ENCODE measurements around the gene ADAM15. TPM values are rescaled to one million over a fixed set of nuclear protein-coding genes. Genes with fewer than 3 reads are reported as not detected.

Gene ADAM15
- total RNA-seq, 4 donors from 2014 or later: 65.4 to 115 (median 100.0) TPM

DNA sequence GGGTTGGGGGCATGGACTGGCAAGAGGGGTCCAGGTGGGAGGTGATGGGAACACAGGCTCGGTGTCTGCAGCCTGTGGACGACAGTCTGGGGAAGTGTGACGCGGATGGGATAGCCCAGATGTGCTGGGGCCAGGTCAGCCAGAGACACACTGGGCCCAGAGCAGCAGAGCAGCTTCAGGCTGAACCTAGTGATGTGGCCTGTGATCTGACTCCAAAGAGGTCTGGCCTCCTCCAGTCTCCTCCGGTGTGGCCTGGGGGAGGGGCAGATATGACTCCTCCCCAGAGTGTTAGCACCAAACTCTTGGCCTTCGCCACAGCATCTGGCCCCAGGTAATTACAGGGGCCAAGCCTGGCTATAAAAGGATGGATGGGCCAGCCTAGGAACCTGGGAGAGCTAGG is 41.0 kb downstream of the ADAM15 start:
- Histone ChIP-seq H3K27me3 (no peaks in the 10 kb centered on the region), H3K27ac (peak overlapping the region in 1 of 4 donors; percentile 9), H3K36me3 (no peaks in the 10 kb centered on the region), H3K4me1 (peaks cover 0 to 33% (median 19%) of the 10 kb centered on the region in 3 donors), H3K9me3 (no peaks in the 10 kb centered on the region), H3K4me3 (no peak overlapping the region)
- WGBS, 2 donors (ENCODE audit: low coverage in 1 of 2): 79 to 91% methylated on average over 4 to 5 of the region's 6 CpGs
- no peak for ATAC-seq
- TF ChIP-seq EP300 (IDR thresholded peaks at IDR 0.05) (no peak), POLR2A (IDR thresholded peaks at IDR 0.05) (no peak), POLR2AphosphoS5 (IDR thresholded peaks at IDR 0.05) (no peak)
- TF ChIP-seq, protein P1, sequence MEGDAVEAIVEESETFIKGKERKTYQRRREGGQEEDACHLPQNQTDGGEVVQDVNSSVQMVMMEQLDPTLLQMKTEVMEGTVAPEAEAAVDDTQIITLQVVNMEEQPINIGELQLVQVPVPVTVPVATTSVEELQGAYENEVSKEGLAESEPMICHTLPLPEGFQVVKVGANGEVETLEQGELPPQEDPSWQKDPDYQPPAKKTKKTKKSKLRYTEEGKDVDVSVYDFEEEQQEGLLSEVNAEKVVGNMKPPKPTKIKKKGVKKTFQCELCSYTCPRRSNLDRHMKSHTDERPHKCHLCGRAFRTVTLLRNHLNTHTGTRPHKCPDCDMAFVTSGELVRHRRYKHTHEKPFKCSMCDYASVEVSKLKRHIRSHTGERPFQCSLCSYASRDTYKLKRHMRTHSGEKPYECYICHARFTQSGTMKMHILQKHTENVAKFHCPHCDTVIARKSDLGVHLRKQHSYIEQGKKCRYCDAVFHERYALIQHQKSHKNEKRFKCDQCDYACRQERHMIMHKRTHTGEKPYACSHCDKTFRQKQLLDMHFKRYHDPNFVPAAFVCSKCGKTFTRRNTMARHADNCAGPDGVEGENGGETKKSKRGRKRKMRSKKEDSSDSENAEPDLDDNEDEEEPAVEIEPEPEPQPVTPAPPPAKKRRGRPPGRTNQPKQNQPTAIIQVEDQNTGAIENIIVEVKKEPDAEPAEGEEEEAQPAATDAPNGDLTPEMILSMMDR (IDR thresholded peaks at IDR 0.05): no peak

DNA sequence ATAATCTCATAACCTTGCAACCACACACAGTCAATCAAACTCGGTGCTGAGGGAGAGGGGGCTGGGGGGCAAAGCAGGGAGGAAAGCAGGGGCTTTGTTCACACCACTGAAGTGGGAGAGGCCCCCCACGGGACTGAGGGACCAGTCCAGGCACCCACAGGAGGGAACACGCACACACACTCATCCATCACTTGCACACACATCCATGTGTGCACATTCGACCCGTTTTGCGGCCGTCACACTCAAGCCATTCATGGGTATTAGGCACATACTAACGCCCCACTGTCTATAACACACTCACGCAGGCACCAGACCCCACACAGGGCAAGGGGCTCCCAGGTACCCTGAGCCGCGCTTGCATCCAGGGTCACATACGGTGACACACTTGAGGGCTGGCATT is 41.5 kb downstream of the ADAM15 start:
- H3K27ac ChIP-seq: peak overlapping the region in 2 of 4 donors; percentile 71 to 79
- ATAC-seq: no peak
- H3K27me3 ChIP-seq: no peaks in the 10 kb centered on the region
- no peak overlapping the region for H3K4me3 ChIP-seq
- TF ChIP-seq POLR2A (IDR thresholded peaks at IDR 0.05) (no peak), POLR2AphosphoS5 (IDR thresholded peaks at IDR 0.05) (no peak), EP300 (IDR thresholded peaks at IDR 0.05) (no peak)
- TF ChIP-seq, protein P1 (IDR thresholded peaks at IDR 0.05): no peak
- whole genome bisulfite sequencing, 2 donors (ENCODE audit: low coverage in 1 of 2): 80 to 88% methylated on average over 1 to 6 of the region's 12 CpGs
- H3K4me1 ChIP-seq: peaks cover 0 to 33% (median 19%) of the 10 kb centered on the region in 3 donors
- H3K36me3 ChIP-seq: no peaks in the 10 kb centered on the region
- no peaks in the 10 kb centered on the region for H3K9me3 ChIP-seq

DNA sequence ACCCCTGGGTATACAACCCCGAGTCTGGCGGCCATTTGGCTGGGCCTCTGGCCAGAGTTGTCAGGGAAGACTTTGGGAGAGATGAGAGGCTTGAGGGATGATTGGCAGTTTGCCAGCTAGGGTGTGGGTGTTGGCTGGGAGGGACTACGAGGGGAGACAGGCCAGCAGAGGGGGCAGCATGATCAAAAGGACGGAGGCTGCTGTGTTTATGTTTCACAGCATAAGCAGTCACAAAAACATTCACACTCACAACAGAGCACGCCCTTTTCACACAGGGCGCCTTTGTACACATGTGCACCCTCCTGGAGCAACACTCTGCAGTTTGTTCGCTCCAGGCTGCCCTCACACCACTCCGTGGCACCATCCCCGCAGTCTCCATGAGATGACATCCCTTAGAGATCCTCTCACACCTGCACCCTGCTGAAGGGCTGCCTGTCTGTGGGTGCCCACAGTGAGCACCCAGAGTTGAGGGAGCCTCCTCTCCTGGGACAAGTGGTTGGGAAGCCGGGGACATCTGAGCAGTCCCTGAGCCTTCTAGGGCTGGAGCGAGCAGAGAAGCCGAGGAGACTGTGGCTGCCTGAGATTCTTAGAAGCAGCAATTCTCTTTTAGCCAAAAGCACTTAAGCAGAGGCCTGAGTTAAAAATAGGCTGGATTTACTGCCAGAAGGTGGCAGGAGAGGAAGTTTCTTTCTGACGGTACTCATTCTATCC is 43.0 kb downstream of the ADAM15 start:
- 0% methylated on average over 1 to 9 of the region's 13 CpGs for WGBS, 2 donors (ENCODE audit: low coverage in 1 of 2)
- Histone ChIP-seq H3K9me3 (no peaks in the 10 kb centered on the region), H3K4me3 (peak overlapping the region in 1 of 2 donors; percentile 8), H3K27me3 (no peaks in the 10 kb centered on the region), H3K27ac (peak overlapping the region in 3 of 4 donors; percentile 71 to 80 (median 79)), H3K4me1 (peaks cover 0 to 33% (median 19%) of the 10 kb centered on the region in 3 donors), H3K36me3 (no peaks in the 10 kb centered on the region)
- no peak for TF ChIP-seq POLR2A (IDR thresholded peaks at IDR 0.05)
- no peak for TF ChIP-seq POLR2AphosphoS5 (IDR thresholded peaks at IDR 0.05)
- TF ChIP-seq, protein P1 (IDR thresholded peaks at IDR 0.05): peak in 3 of 4 experiments; percentile 33 to 57 (median 48)
- no peak for TF ChIP-seq EP300 (IDR thresholded peaks at IDR 0.05)
- peak; percentile 50 for ATAC-seq

DNA sequence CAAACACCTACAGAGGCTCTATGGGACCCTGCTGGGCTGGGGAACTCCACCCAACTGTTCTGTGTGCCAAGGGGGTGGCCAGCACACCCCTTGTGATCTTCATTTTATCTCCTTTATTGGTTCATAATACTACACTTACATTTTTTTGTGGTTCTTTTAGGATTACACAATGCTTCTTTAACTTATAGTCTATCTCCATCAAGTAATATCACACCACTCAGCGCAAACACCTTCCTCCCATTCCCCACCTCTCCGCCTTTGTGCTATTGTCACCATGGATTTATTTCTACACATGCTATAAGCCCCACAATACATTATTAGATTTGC is 43.5 kb downstream of the ADAM15 start:
- no peak overlapping the region for H3K4me3 ChIP-seq
- peak overlapping the region in 3 of 4 donors; percentile 71 to 80 (median 79) for H3K27ac ChIP-seq
- no peaks in the 10 kb centered on the region for H3K27me3 ChIP-seq
- TF ChIP-seq, protein P1 (IDR thresholded peaks at IDR 0.05): no peak
- no peak for TF ChIP-seq EP300 (IDR thresholded peaks at IDR 0.05)
- no peak for TF ChIP-seq POLR2A (IDR thresholded peaks at IDR 0.05)
- no peak for TF ChIP-seq POLR2AphosphoS5 (IDR thresholded peaks at IDR 0.05)
- no peaks in the 10 kb centered on the region for H3K36me3 ChIP-seq
- peaks cover 0 to 33% (median 19%) of the 10 kb centered on the region in 3 donors for H3K4me1 ChIP-seq
- no peak for ATAC-seq
- no peaks in the 10 kb centered on the region for H3K9me3 ChIP-seq
- WGBS, 2 donors (ENCODE audit: low coverage in 1 of 2): 68 to 75% methylated on average over 2 of the region's 2 CpGs

DNA sequence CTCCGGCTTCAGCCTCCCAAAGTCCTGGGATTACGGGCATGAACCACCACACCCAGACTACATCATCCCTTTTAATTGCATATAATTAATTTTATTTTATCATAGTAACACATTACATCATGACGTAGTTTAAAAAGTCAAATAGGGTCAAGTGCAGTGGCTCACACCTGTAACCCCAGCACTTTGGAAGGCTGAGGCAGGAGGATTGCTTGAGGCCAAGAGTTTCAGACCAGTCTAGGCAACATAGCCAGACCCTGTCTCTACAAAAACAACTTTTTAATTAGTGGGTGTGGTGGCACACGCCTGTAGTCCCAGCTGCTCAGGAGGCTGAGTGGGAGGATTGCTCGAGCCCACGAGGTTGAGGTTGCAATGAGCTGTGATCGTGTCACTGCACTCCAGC is 48.2 kb downstream of the ADAM15 start:
- no peak for TF ChIP-seq POLR2AphosphoS5 (IDR thresholded peaks at IDR 0.05)
- TF ChIP-seq, protein P1 (IDR thresholded peaks at IDR 0.05): no peak
- no peak for TF ChIP-seq EP300 (IDR thresholded peaks at IDR 0.05)
- no peak for TF ChIP-seq POLR2A (IDR thresholded peaks at IDR 0.05)
- Histone ChIP-seq H3K36me3 (no peaks in the 10 kb centered on the region), H3K27ac (no peak overlapping the region), H3K4me3 (no peak overlapping the region), H3K9me3 (no peaks in the 10 kb centered on the region), H3K4me1 (peaks cover 0 to 7% (median 4%) of the 10 kb centered on the region in 3 donors), H3K27me3 (no peaks in the 10 kb centered on the region)
- 89 to 94% methylated on average over 3 to 5 of the region's 7 CpGs for WGBS, 2 donors (ENCODE audit: low coverage in 1 of 2)
- ATAC-seq: no peak

All from gastroesophageal sphincter (tissue), 4 donors.